HEK293 (cell line): Measurements from ENCODE around the gene HOTAIR.

Source experiments
- CTCF ChIA-PET: fragments of 350-600 bp; formaldehyde crosslinking; extraction: SDS; loops from one replicate; lab custom pipeline; 2021; ENCODE audit warnings: antibody characterized with exemption; lab: Yijun Ruan, JAX
- POLR2A ChIA-PET: fragments of 300-600 bp; formaldehyde crosslinking; extraction: SDS; loops from one replicate; lab custom pipeline; 2020; ENCODE audit warnings: antibody characterized with exemption, inconsistent platforms; lab: Yijun Ruan, JAX
- H3K27ac ChIP-seq: fragments of 200-500 bp; sonication (Bioruptor generic); 2 replicates; pipeline ENCODE4 v1.5.1; 2014; ENCODE audit warnings: low read depth, low read length, control low read depth, inconsistent platforms; ENCODE audit errors: extremely low read depth
- H3K36me3 ChIP-seq, 2 experiments: fragments of 200-500 bp in 1 of 2; sonication (Bioruptor generic) in 1 of 2; 1 replicate in 1 of 2; 2 replicates in 1 of 2; pipeline ENCODE4 v1.5.1; 2014 to 2017; ENCODE audit warnings: inconsistent platforms in 2 of 2, low read length in 2 of 2; ENCODE audit not compliant: control insufficient read depth in 2 of 2, insufficient read depth in 1 of 2
- H3K4me1 ChIP-seq: fragments of 200-500 bp; sonication (Bioruptor generic); 2 replicates; pipeline ENCODE4 v1.5.1; 2014; ENCODE audit warnings: mild to moderate bottlenecking, low read length, inconsistent platforms; ENCODE audit not compliant: control insufficient read depth, insufficient read depth
- H3K4me3 ChIP-seq: 2 replicates; pipeline ENCODE4 v1.5.1; 2011; ENCODE audit warnings: low read depth, mild to moderate bottlenecking, control low read depth, low read length, moderate library complexity
- H3K9me3 ChIP-seq: fragments of 200-500 bp; sonication (Bioruptor generic); 2 replicates; pipeline ENCODE4 v1.5.1; 2014; ENCODE audit warnings: low read depth, low read length, inconsistent platforms; ENCODE audit not compliant: control insufficient read depth, insufficient read depth
- HOXC10 ChIP-seq: sonication (generic); formaldehyde crosslinking; IDR thresholded peaks from 2 replicates; pipeline ENCODE4 v1.8.1; 2023; ENCODE audit warnings: mild to moderate bottlenecking, missing genetic modification reagents
- MYNN ChIP-seq: fragments of 450-650 bp; formaldehyde crosslinking; IDR thresholded peaks from 2 replicates; pipeline ENCODE4 v1.5.1; 2016; ENCODE audit warnings: missing biosample characterization, missing genetic modification characterization, borderline replicate concordance
- PRDM4 ChIP-seq: fragments of 450-650 bp; formaldehyde crosslinking; IDR thresholded peaks from 2 replicates; pipeline ENCODE4 v1.5.1; 2017; ENCODE audit warnings: missing biosample characterization, missing genetic modification characterization
- PRDM6 ChIP-seq: fragments of 450-650 bp; formaldehyde crosslinking; IDR thresholded peaks from 2 replicates; pipeline ENCODE4 v1.5.1; 2017; ENCODE audit warnings: missing biosample characterization, missing genetic modification characterization
- REST ChIP-seq: fragments of 450-650 bp; formaldehyde crosslinking; IDR thresholded peaks from 2 replicates; pipeline ENCODE4 v1.5.1; 2016; ENCODE audit warnings: missing biosample characterization, missing genetic modification characterization
- SCRT1 ChIP-seq: fragments of 450-650 bp; formaldehyde crosslinking; IDR thresholded peaks from 2 replicates; pipeline ENCODE4 v1.5.1; 2016; ENCODE audit warnings: missing biosample characterization, missing genetic modification characterization, borderline replicate concordance
- SP2 ChIP-seq: fragments of 450-650 bp; formaldehyde crosslinking; IDR thresholded peaks from 2 replicates; pipeline ENCODE4 v1.5.1; 2016; ENCODE audit warnings: missing biosample characterization, missing genetic modification characterization
- SP7 ChIP-seq: fragments of 450-650 bp; formaldehyde crosslinking; IDR thresholded peaks from 2 replicates; pipeline ENCODE4 v1.5.1; 2016; ENCODE audit warnings: missing biosample characterization, missing genetic modification characterization
- ZBTB10 ChIP-seq: fragments of 450-650 bp; formaldehyde crosslinking; IDR thresholded peaks from 2 replicates; pipeline ENCODE4 v1.5.1; 2016; ENCODE audit warnings: missing biosample characterization, missing genetic modification characterization
- ZBTB11 ChIP-seq: fragments of 450-650 bp; formaldehyde crosslinking; conservative IDR thresholded peaks from 2 replicates; pipeline ENCODE4 v1.5.1; 2016; ENCODE audit warnings: low read depth, missing biosample characterization, missing genetic modification characterization
- ZBTB8A ChIP-seq: fragments of 450-650 bp; formaldehyde crosslinking; IDR thresholded peaks from 2 replicates; pipeline ENCODE4 v1.5.1; 2016; ENCODE audit warnings: missing biosample characterization, missing genetic modification characterization
- ZEB2 ChIP-seq: fragments of 450-650 bp; formaldehyde crosslinking; IDR thresholded peaks from 2 replicates; pipeline ENCODE4 v1.5.1; 2016; ENCODE audit warnings: missing biosample characterization, missing genetic modification characterization
- ZNF423 ChIP-seq: fragments of 450-650 bp; formaldehyde crosslinking; IDR thresholded peaks from 2 replicates; pipeline ENCODE4 v1.5.1; 2016; ENCODE audit warnings: missing biosample characterization, missing genetic modification characterization
- ZNF433 ChIP-seq: fragments of 450-650 bp; formaldehyde crosslinking; IDR thresholded peaks from 2 replicates; pipeline ENCODE4 v1.5.1; 2016; ENCODE audit warnings: missing biosample characterization, missing genetic modification characterization, low read depth
- ZNF449 ChIP-seq: fragments of 450-650 bp; formaldehyde crosslinking; IDR thresholded peaks from 2 replicates; pipeline ENCODE4 v1.5.1; 2017; ENCODE audit warnings: missing biosample characterization, mild to moderate bottlenecking, missing genetic modification characterization, moderate library complexity
- ZNF600 ChIP-seq: fragments of 450-650 bp; formaldehyde crosslinking; IDR thresholded peaks from 2 replicates; pipeline ENCODE4 v1.5.1; 2016; ENCODE audit warnings: missing biosample characterization, missing genetic modification characterization
- ZNF610 ChIP-seq: fragments of 450-650 bp; formaldehyde crosslinking; IDR thresholded peaks from 2 replicates; pipeline ENCODE4 v1.5.1; 2016; ENCODE audit warnings: missing biosample characterization, missing genetic modification characterization, borderline replicate concordance
- ZNF660 ChIP-seq: fragments of 450-650 bp; IDR thresholded peaks from 2 replicates; pipeline ENCODE4 v1.5.1; 2018; ENCODE audit warnings: missing biosample characterization, mild to moderate bottlenecking, missing genetic modification characterization
- ZNF664 ChIP-seq: fragments of 450-650 bp; formaldehyde crosslinking; IDR thresholded peaks from 2 replicates; pipeline ENCODE4 v1.5.1; 2016; ENCODE audit warnings: missing biosample characterization, missing genetic modification characterization
- ZNF768 ChIP-seq: fragments of 450-650 bp; formaldehyde crosslinking; IDR thresholded peaks from 2 replicates; pipeline ENCODE4 v1.5.1; 2018; ENCODE audit warnings: missing biosample characterization, mild to moderate bottlenecking, missing genetic modification characterization

Gene HOTAIR

GRCh38 chr12:54016478-54016964 is 41.8 kb upstream of the HOTAIR start:
- Histone ChIP-seq H3K4me3 (peak overlapping the region; percentile 81), H3K4me1 (peaks cover 45% of the 10 kb centered on the region), H3K36me3 (no peaks in the 10 kb centered on the region), H3K27ac (peak overlapping the region; percentile 100), H3K9me3 (no peaks in the 10 kb centered on the region)
- CTCF ChIA-PET: interaction anchor here (0.6 to 3.8 kb wide), 16 partner anchors 9 to 363 kb away, joined by 3 to 23 read pairs (median 4); partner anchors contain the start of genes HOXC10, HOXC5 and HOXC8
- POLR2A ChIA-PET: interaction anchor here (0.7 to 2.5 kb wide), 19 partner anchors 8 to 343 kb away, joined by 3 to 39 read pairs (median 6); partner anchors contain the start of genes CBX5, HNRNPA1, HOXC13 and HOXC4
- TF ChIP-seq ZEB2 (peak; percentile 28; the same call in 1 of the 2 replicates), REST (tag by site-specific recombination) (no peak), ZNF449 (tag by site-specific recombination) (0 out of 2 replicates have a peak, but pooled peaks have one; percentile 32), SP7 (tag by site-specific recombination) (no peak), PRDM4 (tag by site-specific recombination) (peak; percentile 69), ZNF768 (no peak), ZNF664 (tag by site-specific recombination) (no peak; the same call in 1 of the 2 replicates), HOXC10 (CRISPR knock-in tag) (peak; percentile 73; the same call in 1 of the 2 replicates), ZBTB10 (tag by site-specific recombination) (no peak), ZNF600 (peak; percentile 86), ZNF423 (no peak), ZNF610 (no peak), SP2 (peak; percentile 49), MYNN (tag by site-specific recombination) (peak; percentile 39; the same call in 1 of the 2 replicates), ZNF660 (tag by site-specific recombination) (0 out of 2 replicates have a peak, but pooled peaks have one; percentile 45), SCRT1 (tag by site-specific recombination) (no peak), ZBTB11 (tag by site-specific recombination) (0 out of 2 replicates have a peak, but pooled peaks have one; percentile 28), ZNF433 (no peak), PRDM6 (tag by site-specific recombination) (peak; percentile 70), ZBTB8A (tag by site-specific recombination) (0 out of 2 replicates have a peak, but pooled peaks have one; percentile 29)
